ENCODE results near the gene LYPD1.
A peak's percentile ranks its signal among the peaks of the same experiment; 100 is the strongest.
"Not testable (repeated sequence)": the region's sequence is repeated elsewhere in the genome, so short reads cannot be mapped to it uniquely, and the experiment has no call there.

The LYPD1 gene

GRCh38 chr2:132669908-132670495 lies at the start of gene LYPD1:
Gene LYPD1, minus strand, starts transcription at chr2:132670205. Its CDS starts 273 bp downstream, at chr2:132669932.
- DNase-seq = peak; percentile 59

GRCh38 chr2:132719480-132719879 lies 49.5 kb upstream of the LYPD1 start:
- no peak for DNase-seq

GRCh38 chr2:132716954-132717353 lies 46.9 kb upstream of the LYPD1 start:
- no peak for DNase-seq

- no peak for DNase-seq
Observed at GRCh38 chr2:132715386-132716351, 45.7 kb upstream of the LYPD1 start.

GRCh38 chr2:132703396-132703795 lies 33.4 kb upstream of the LYPD1 start:
- DNase-seq = no peak

GRCh38 chr2:132701810-132702209 lies 31.8 kb upstream of the LYPD1 start:
- no peak for DNase-seq

- not testable (repeated sequence) for DNase-seq
Observed at GRCh38 chr2:132699802-132700201, 29.8 kb upstream of the LYPD1 start.

- not testable (repeated sequence) for DNase-seq
Observed at GRCh38 chr2:132698347-132698746, 28.3 kb upstream of the LYPD1 start.

- DNase-seq = no peak
Observed at GRCh38 chr2:132697556-132698205, 27.7 kb upstream of the LYPD1 start.

GRCh38 chr2:132692816-132693215 lies 22.8 kb upstream of the LYPD1 start:
- no peak for DNase-seq

GRCh38 chr2:132691556-132691955 lies 21.6 kb upstream of the LYPD1 start:
- DNase-seq = no peak

- no peak for DNase-seq
Observed at GRCh38 chr2:132690664-132691303, 20.8 kb upstream of the LYPD1 start.

GRCh38 chr2:132681766-132682165 lies 11.8 kb upstream of the LYPD1 start:
- no peak for DNase-seq

GRCh38 chr2:132680544-132680943 lies 10.5 kb upstream of the LYPD1 start:
- no peak for DNase-seq

GRCh38 chr2:132678483-132678882 lies 8.5 kb upstream of the LYPD1 start:
- no peak for DNase-seq

GRCh38 chr2:132677661-132678060 lies 7.7 kb upstream of the LYPD1 start:
- no peak for DNase-seq

- no peak for DNase-seq
Observed at GRCh38 chr2:132676999-132677398, 7.0 kb upstream of the LYPD1 start.

- DNase-seq = peak; percentile 60
Observed at GRCh38 chr2:132671151-132671835, 1.3 kb upstream of the LYPD1 start.

GRCh38 chr2:132670496-132671150 lies 618 bp upstream of the LYPD1 start:
- peak; percentile 59 for DNase-seq

GRCh38 chr2:132668987-132669907 lies 758 bp downstream of the LYPD1 start:
- no peak for DNase-seq

All from T1000 (cell line).